ENCODE results near the gene KRTAP10-7. TPM values are rescaled to one million over a fixed set of nuclear protein-coding genes. Genes with fewer than 3 reads are reported as not detected.

The KRTAP10-7 gene
- total and polyA plus RNA-seq, 2 of the 13 experiments (the other 11 are each of a cell fraction or from before 2014, with no cell fraction given) = not detected

DNA sequence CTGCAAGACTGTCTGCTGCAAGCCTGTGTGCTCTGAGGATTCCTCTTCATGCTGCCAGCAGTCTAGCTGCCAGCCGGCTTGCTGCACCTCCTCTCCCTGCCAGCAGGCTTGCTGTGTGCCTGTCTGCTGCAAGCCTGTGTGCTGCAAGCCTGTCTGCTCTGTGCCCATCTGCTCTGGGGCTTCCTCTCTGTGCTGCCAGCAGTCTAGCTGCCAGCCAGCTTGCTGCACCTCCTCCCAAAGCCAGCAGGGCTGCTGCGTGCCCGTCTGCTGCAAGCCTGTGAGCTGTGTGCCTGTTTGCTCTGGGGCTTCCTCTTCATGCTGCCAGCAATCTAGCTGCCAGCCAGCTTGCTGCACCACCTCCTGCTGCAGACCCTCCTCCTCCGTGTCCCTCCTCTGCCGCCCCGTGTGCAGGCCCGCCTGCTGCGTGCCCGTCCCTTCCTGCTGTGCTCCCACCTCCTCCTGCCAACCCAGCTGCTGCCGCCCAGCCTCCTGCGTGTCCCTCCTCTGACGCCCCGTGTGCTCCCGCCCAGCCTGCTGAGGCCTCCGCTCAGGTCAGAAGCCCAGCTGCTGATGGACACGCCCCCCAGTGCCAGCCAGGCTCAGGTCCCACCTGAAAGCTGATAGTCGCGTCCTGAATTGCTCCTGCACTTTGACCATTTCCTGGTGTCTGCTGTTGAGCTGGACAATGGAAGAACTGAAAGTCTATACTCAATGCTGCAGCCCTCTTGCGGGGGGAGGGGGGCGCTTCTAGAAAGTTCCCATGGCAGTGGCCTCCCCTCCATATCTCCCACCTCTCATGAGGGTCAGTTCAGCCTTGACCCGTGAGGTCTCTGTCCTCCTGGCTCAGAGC is 25.7 kb upstream of the KRTAP10-7 start:
- H3K9ac ChIP-seq (ENCODE audit: insufficient read depth, low read depth, low read length) = no peak overlapping the region
- ChIA-PET POLR2A (no interaction called here), CTCF (ENCODE audit: low intra/inter-chr PET ratio, low total read pairs) (interaction anchor here (0.7 kb wide), 1 partner anchor 11 kb away, joined by 3 read pairs; no protein-coding TSS in a partner anchor)
- intact Hi-C loops (cut with micrococcal nuclease; ENCODE audit: unreplicated experiment) = no loop called here
- no peaks in the 10 kb centered on the region for H3K79me2 ChIP-seq (ENCODE audit: insufficient read depth, low read length)
- ATAC-seq (peak; percentile 94), DNase-seq (ENCODE audit: low spot score) (peak; percentile 86), FAIRE-seq (peak; percentile 49)
- H3K27me3 ChIP-seq (ENCODE audit: control insufficient read depth in 1 of 2, insufficient read depth in 2 of 2, low read length in 2 of 2) = no peaks in the 10 kb centered on the region
- H2AFZ ChIP-seq (ENCODE audit: low read length) = no peak overlapping the region
- H3K4me2 ChIP-seq (ENCODE audit: low read depth, low read length) = peak overlapping the region; percentile 75
- H3K4me3 ChIP-seq (replicated peaks in 1 of 3; ENCODE audit: insufficient read depth in 1 of 3, low read depth in 2 of 3, low read length in 3 of 3) = peak overlapping the region; percentile 9 to 59 (median 21); a peak in 1 of 6 replicates
- peaks cover 32% of the 10 kb centered on the region for H3K4me1 ChIP-seq (ENCODE audit: insufficient read depth, low read length)
- no TSS peak for BruUV-seq (replicated peaks)
- H3K9me3 ChIP-seq (ENCODE audit: low read length) = peaks cover 14% of the 10 kb centered on the region
- peak overlapping the region; percentile 32 for H3K27ac ChIP-seq (ENCODE audit: extremely low read length, insufficient read depth, low read length)
- no peaks in the 10 kb centered on the region for H4K20me1 ChIP-seq (ENCODE audit: insufficient read depth, low read length)
- H3K36me3 ChIP-seq (replicated peaks in 1 of 2; ENCODE audit: control insufficient read depth in 1 of 2, insufficient read depth in 2 of 2, low read length in 2 of 2) = no peaks in the 10 kb centered on the region
- WGBS (ENCODE audit: low lambda C conversion rate) = 4% methylated on average over 13 of the region's 21 CpGs
- in situ Hi-C loops (cut with HindIII; ENCODE audit: extremely low pct_ligation_motif_present, low pct_unique_long_range_greater_than_20kb) = no loop called here
- TF ChIP-seq NONO (IDR thresholded peaks at IDR 0.05) (no peak), NONO (CRISPR knock-in tag; conservative IDR thresholded peaks at IDR 0.05) (peak; percentile 79), ZNF414 (CRISPR knock-in tag; IDR thresholded peaks at IDR 0.05) (no peak), NR2F6 (IDR thresholded peaks at IDR 0.05) (0 out of 2 replicates have a peak, but pooled peaks have one; percentile 7), NR2F6 (CRISPR knock-in tag; IDR thresholded peaks at IDR 0.05) (peak; percentile 40), ZNF331 (CRISPR knock-in tag; IDR thresholded peaks at IDR 0.05) (peak; percentile 25; the same call in 1 of the 2 replicates), ZNF234 (CRISPR knock-in tag; conservative IDR thresholded peaks at IDR 0.05) (no peak), SP1 (IDR thresholded peaks at IDR 0.05) (no peak), SP1 (CRISPR knock-in tag; IDR thresholded peaks at IDR 0.05) (no peak; the same call in 1 of the 2 replicates), ZNF451 (CRISPR knock-in tag; IDR thresholded peaks at IDR 0.05) (peak; percentile 54; the same call in 1 of the 2 replicates), HIC2 (CRISPR knock-in tag; IDR thresholded peaks at IDR 0.05; ENCODE audit: low read depth) (peak; percentile 94), ZBTB2 (CRISPR knock-in tag; IDR thresholded peaks at IDR 0.05; ENCODE audit: low read depth) (no peak)
- TF ChIP-seq, protein P1, sequence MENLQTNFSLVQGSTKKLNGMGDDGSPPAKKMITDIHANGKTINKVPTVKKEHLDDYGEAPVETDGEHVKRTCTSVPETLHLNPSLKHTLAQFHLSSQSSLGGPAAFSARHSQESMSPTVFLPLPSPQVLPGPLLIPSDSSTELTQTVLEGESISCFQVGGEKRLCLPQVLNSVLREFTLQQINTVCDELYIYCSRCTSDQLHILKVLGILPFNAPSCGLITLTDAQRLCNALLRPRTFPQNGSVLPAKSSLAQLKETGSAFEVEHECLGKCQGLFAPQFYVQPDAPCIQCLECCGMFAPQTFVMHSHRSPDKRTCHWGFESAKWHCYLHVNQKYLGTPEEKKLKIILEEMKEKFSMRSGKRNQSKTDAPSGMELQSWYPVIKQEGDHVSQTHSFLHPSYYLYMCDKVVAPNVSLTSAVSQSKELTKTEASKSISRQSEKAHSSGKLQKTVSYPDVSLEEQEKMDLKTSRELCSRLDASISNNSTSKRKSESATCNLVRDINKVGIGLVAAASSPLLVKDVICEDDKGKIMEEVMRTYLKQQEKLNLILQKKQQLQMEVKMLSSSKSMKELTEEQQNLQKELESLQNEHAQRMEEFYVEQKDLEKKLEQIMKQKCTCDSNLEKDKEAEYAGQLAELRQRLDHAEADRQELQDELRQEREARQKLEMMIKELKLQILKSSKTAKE (CRISPR knock-in tag; IDR thresholded peaks at IDR 0.05; ENCODE audit: borderline replicate concordance) = peak; percentile 45; the same call in 1 of the 2 replicates
- TF ChIP-seq, protein P2, sequence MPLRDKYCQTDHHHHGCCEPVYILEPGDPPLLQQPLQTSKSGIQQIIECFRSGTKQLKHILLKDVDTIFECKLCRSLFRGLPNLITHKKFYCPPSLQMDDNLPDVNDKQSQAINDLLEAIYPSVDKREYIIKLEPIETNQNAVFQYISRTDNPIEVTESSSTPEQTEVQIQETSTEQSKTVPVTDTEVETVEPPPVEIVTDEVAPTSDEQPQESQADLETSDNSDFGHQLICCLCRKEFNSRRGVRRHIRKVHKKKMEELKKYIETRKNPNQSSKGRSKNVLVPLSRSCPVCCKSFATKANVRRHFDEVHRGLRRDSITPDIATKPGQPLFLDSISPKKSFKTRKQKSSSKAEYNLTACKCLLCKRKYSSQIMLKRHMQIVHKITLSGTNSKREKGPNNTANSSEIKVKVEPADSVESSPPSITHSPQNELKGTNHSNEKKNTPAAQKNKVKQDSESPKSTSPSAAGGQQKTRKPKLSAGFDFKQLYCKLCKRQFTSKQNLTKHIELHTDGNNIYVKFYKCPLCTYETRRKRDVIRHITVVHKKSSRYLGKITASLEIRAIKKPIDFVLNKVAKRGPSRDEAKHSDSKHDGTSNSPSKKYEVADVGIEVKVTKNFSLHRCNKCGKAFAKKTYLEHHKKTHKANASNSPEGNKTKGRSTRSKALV (CRISPR knock-in tag; IDR thresholded peaks at IDR 0.05) = no peak
- TF ChIP-seq, protein P3, sequence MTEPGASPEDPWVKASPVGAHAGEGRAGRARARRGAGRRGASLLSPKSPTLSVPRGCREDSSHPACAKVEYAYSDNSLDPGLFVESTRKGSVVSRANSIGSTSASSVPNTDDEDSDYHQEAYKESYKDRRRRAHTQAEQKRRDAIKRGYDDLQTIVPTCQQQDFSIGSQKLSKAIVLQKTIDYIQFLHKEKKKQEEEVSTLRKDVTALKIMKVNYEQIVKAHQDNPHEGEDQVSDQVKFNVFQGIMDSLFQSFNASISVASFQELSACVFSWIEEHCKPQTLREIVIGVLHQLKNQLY (CRISPR knock-in tag; IDR thresholded peaks at IDR 0.05) = 0 out of 2 replicates have a peak, but pooled peaks have one; percentile 37

Data from HepG2 (cell line).